Measurements from ENCODE around the gene REX1BD. TPM values are rescaled to one million over a fixed set of nuclear protein-coding genes. Genes with fewer than 3 reads are reported as not detected.

The REX1BD gene
- total and polyA plus RNA-seq, 2 of the 8 experiments (the other 6 are each of a cell fraction or from before 2014, with no cell fraction given) = 56.8 to 62.7 TPM

- Histone ChIP-seq H3K23ac (ENCODE audit: insufficient read length) (no peak overlapping the region), H3K4me2 (ENCODE audit: insufficient read depth in 1 of 2, low read depth in 2 of 2, low read length in 2 of 2) (peak overlapping the region; percentile 43 to 63), H3K56ac (replicated peaks; ENCODE audit: insufficient read length, low read depth, low read length) (no peak overlapping the region), H3K23me2 (ENCODE audit: low read depth, low read length) (peaks cover 6% of the 10 kb centered on the region; the same call in 1 of the 2 replicates), H3K9ac (replicated peaks in 1 of 4; ENCODE audit: extremely low read depth in 1 of 4, low read depth in 3 of 4, low read length in 3 of 4) (no peak overlapping the region), H3K14ac (ENCODE audit: insufficient read length) (no peak overlapping the region), H3K79me2 (ENCODE audit: control insufficient read depth in 1 of 2, insufficient read depth in 2 of 2, low read length in 2 of 2) (no peaks in the 10 kb centered on the region), H2AFZ (ENCODE audit: low read length) (no peak overlapping the region), H2BK20ac (ENCODE audit: low read length) (peak overlapping the region; percentile 100; the same call in 1 of the 2 replicates), H2BK15ac (ENCODE audit: low read length) (peak overlapping the region; percentile 97; the same call in 1 of the 2 replicates), H3K18ac (ENCODE audit: extremely low read depth, low read length) (peak overlapping the region; percentile 83; the same call in 1 of the 2 replicates), H2BK12ac (ENCODE audit: low read depth, low read length) (peak overlapping the region; percentile 96; the same call in 1 of the 2 replicates), H3K27ac (ENCODE audit: low read depth, low read length) (no peak overlapping the region), H2BK120ac (replicated peaks; ENCODE audit: low read depth, low read length) (peak overlapping the region; percentile 47), H3K79me1 (ENCODE audit: low read depth, low read length) (no peaks in the 10 kb centered on the region), H2AK5ac (ENCODE audit: low read depth, low read length) (0 out of 2 replicates have a peak overlapping the region, but pooled peaks have one; percentile 60), H4K5ac (ENCODE audit: insufficient read length, low read depth, low read length) (no peak overlapping the region), H3K4ac (replicated peaks; ENCODE audit: insufficient read length, low read depth, low read length) (peak overlapping the region; percentile 65), H4K20me1 (replicated peaks in 1 of 2; ENCODE audit: control insufficient read depth in 1 of 2, insufficient read depth in 2 of 2, low read length in 2 of 2) (peaks cover 0 to 11% of the 10 kb centered on the region in 2 experiments), H3K27me3 (replicated peaks in 1 of 4; ENCODE audit: control insufficient read depth in 3 of 4, extremely low read depth in 1 of 4, insufficient read depth in 3 of 4, low read length in 3 of 4) (peaks cover 69 to 85% (median 84%) of the 10 kb centered on the region in 4 experiments), H4K8ac (ENCODE audit: extremely low read depth, insufficient read depth, low read length) (peak overlapping the region; percentile 75; the same call in 1 of the 2 replicates), H3K9me3 (ENCODE audit: insufficient read depth in 2 of 2, low read depth in 1 of 2, low read length in 1 of 2) (no peaks in the 10 kb centered on the region), H3K4me3 (ENCODE audit: extremely low read depth in 1 of 4, insufficient read depth in 2 of 4, low read depth in 3 of 4, low read length in 4 of 4) (peak overlapping the region in 1 of 4 experiments; percentile 53; a peak in 4 of 8 replicates), H2BK5ac (ENCODE audit: low read depth, low read length) (no peak overlapping the region), H3K4me1 (replicated peaks in 1 of 4; ENCODE audit: control insufficient read depth in 3 of 4, insufficient read depth in 4 of 4, low read length in 3 of 4) (peaks cover 24 to 38% (median 29%) of the 10 kb centered on the region in 4 experiments), H4K91ac (replicated peaks; ENCODE audit: insufficient read length, low read length) (no peak overlapping the region), H3K36me3 (ENCODE audit: control insufficient read depth in 2 of 4, insufficient read depth in 4 of 4, low read length in 3 of 4) (peaks cover 0 to 14% (median 0%) of the 10 kb centered on the region in 4 experiments; a peak in 1 of 8 replicates)
- DNase-seq (ENCODE audit: low read depth in 1 of 2, low spot score in 2 of 2) = no peak
- POLR2A ChIA-PET (ENCODE audit: partially characterized antibody) = interaction anchor here (0.6 to 3.3 kb wide), 5 partner anchors 11 to 217 kb away, joined by 3 to 23 read pairs (median 4); partner anchors contain the start of gene REX1BD
- CTCF ChIA-PET (ENCODE audit: partially characterized antibody) = interaction anchor here (1.2 to 3.5 kb wide), 4 partner anchors 12 to 242 kb away, joined by 3 to 31 read pairs (median 13); partner anchors contain the start of gene REX1BD
- 12% methylated on average over 11 of the region's 17 CpGs; no CpG with 5 or more reads in 1 of the 2 experiments for WGBS, 2 experiments (ENCODE audit: extremely low coverage in 1 of 2, insufficient coverage in 1 of 2, insufficient read length in 1 of 2, insufficient replicate concordance in 2 of 2, low coverage in 1 of 2, low lambda C conversion rate in 2 of 2, missing lambda C conversion rate in 1 of 2)
- no peak for FAIRE-seq
- TF ChIP-seq EP300 (IDR thresholded peaks at IDR 0.05; ENCODE audit: borderline replicate concordance in 1 of 2, low read depth in 2 of 2, low read length in 2 of 2) (no peak), PHF8 (conservative IDR thresholded peaks at IDR 0.05; ENCODE audit: low read depth, low read length) (no peak), BACH1 (IDR thresholded peaks at IDR 0.05; ENCODE audit: low read length) (no peak), CHD2 (IDR thresholded peaks at IDR 0.05; ENCODE audit: low read length) (no peak), GABPA (IDR thresholded peaks at IDR 0.05; ENCODE audit: borderline replicate concordance, insufficient read depth, low read length) (no peak), JUN (IDR thresholded peaks at IDR 0.05; ENCODE audit: low read depth, low read length) (no peak), SUZ12 (IDR thresholded peaks at IDR 0.05; ENCODE audit: low read length) (no peak), TAF7 (optimal IDR thresholded peaks at IDR 0.05; ENCODE audit: borderline replicate concordance, low read depth, low read length) (no peak)
- TF ChIP-seq, protein P1, sequence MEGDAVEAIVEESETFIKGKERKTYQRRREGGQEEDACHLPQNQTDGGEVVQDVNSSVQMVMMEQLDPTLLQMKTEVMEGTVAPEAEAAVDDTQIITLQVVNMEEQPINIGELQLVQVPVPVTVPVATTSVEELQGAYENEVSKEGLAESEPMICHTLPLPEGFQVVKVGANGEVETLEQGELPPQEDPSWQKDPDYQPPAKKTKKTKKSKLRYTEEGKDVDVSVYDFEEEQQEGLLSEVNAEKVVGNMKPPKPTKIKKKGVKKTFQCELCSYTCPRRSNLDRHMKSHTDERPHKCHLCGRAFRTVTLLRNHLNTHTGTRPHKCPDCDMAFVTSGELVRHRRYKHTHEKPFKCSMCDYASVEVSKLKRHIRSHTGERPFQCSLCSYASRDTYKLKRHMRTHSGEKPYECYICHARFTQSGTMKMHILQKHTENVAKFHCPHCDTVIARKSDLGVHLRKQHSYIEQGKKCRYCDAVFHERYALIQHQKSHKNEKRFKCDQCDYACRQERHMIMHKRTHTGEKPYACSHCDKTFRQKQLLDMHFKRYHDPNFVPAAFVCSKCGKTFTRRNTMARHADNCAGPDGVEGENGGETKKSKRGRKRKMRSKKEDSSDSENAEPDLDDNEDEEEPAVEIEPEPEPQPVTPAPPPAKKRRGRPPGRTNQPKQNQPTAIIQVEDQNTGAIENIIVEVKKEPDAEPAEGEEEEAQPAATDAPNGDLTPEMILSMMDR (IDR thresholded peaks at IDR 0.05; ENCODE audit: control extremely low read depth in 1 of 3, insufficient read depth in 1 of 3, low read depth in 1 of 3, low read length in 3 of 3) = no peak
Observed at GRCh38 chr19:18605196-18605545, 16.6 kb downstream of the REX1BD start.
